ENCODE data around the gene KRR1. TPM values are rescaled to one million over a fixed set of nuclear protein-coding genes. Genes with fewer than 3 reads are reported as not detected.
"Not testable (repeated sequence)": the region's sequence is repeated elsewhere in the genome, so short reads cannot be mapped to it uniquely, and the experiment has no call there.

Gene KRR1
- total RNA-seq, 6 experiments from 2014 or later = 14.1 to 25.3 (median 20.3) TPM

- ATAC-seq (no peak), DNase-seq (no peak)
- Histone ChIP-seq H3K4me1 (no peaks in the 10 kb centered on the region), H3K27me3 (no peaks in the 10 kb centered on the region), H3K36me3 (no peaks in the 10 kb centered on the region), H3K4me3 (no peak overlapping the region), H3K9me3 (no peaks in the 10 kb centered on the region), H3K27ac (no peak overlapping the region)
- TF ChIP-seq CTCF (IDR thresholded peaks at IDR 0.05) = no peak
- no peak for TF ChIP-seq POLR2A (IDR thresholded peaks at IDR 0.05)
- intact Hi-C loops (cut with DNase I) = no loop called here
- WGBS (ENCODE audit: insufficient coverage, low coverage, low lambda C conversion rate, missing lambda C conversion rate) = 58% methylated on average over 3 of the region's 3 CpGs
These were observed 67.7 kb downstream of the KRR1 start for GRCh38 chr12:75443709-75444108.

GRCh38 chr12:75442454-75442853, 69.0 kb downstream of the KRR1 start:
- WGBS (ENCODE audit: insufficient coverage, low coverage, low lambda C conversion rate, missing lambda C conversion rate) = 21% methylated on average over 3 of the region's 3 CpGs
- ATAC-seq; H3K36me3 ChIP-seq; H3K4me1 ChIP-seq; H3K4me3 ChIP-seq; H3K27me3 ChIP-seq; H3K9me3 ChIP-seq; DNase-seq; H3K27ac ChIP-seq; intact Hi-C loops (cut with DNase I): not testable (repeated sequence)

- H3K27ac ChIP-seq; H3K27me3 ChIP-seq; intact Hi-C loops (cut with DNase I); ATAC-seq; H3K4me1 ChIP-seq; H3K9me3 ChIP-seq; H3K4me3 ChIP-seq; DNase-seq; H3K36me3 ChIP-seq: not testable (repeated sequence)
- 60% methylated on average over 2 of the region's 4 CpGs for WGBS (ENCODE audit: insufficient coverage, low coverage, low lambda C conversion rate, missing lambda C conversion rate)
These were observed 69.5 kb downstream of the KRR1 start for GRCh38 chr12:75441687-75442449.

Other genes starting within 250 kb of the KRR1 start
- 1 to 10 TPM; 2.3 to 6.9 (median 2.5) TPM for gene CAPS2, start 181.3 kb downstream of the KRR1 start, total RNA-seq
- gene GLIPR1L1, start 176.9 kb downstream of the KRR1 start, total RNA-seq = not detected
- gene GLIPR1L2, start 120.5 kb downstream of the KRR1 start, total RNA-seq = 1 to 10 TPM in 1 of 6 experiments, under 1 TPM in 5; 0.24 to 1.0 (median 0.32) TPM
- gene GLIPR1, start 30.9 kb downstream of the KRR1 start, total RNA-seq = 10 to 100 TPM in 1 of 6 experiments, 1 to 10 TPM in 5; 3.4 to 16.2 (median 4.0) TPM